ENCODE measurements around the gene TSEN2.
"Not testable (repeated sequence)": the region's sequence is repeated elsewhere in the genome, so short reads cannot be mapped to it uniquely, and the experiment has no call there.

The TSEN2 gene

DNA sequence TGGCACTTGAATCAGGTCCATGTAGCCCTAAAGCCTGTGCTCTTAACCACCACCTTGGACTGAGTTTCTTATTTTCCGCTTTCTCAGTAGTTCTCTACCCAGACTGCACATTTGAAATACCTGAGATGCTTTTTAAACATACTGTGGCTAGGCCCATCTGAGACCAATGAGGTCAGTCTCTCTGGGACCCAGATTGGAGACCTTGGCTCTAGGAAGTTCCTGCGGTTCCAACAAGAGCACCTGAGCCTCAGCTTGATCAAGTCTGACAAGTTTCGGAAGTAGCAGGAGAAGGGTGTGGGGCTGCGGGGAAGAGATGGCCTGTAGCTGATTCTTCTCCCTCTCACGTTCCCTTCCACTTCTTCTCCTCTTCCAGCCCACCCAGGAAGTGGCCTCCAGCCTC lies 11.5 kb upstream of the TSEN2 start:
- Mint-ChIP-seq H3K9me3 (no peaks in the 10 kb centered on the region), H3K27me3 (peaks cover 4% of the 10 kb centered on the region), H3K4me3 (no peak overlapping the region), H3K4me1 (peaks cover 7% of the 10 kb centered on the region), H3K27ac (no peak overlapping the region), H3K36me3 (no peaks in the 10 kb centered on the region)
- no peak for DNase-seq
- CTCF ChIA-PET: interaction anchor here (1.2 kb wide), 1 partner anchor 338 kb away, joined by 4 read pairs; no protein-coding TSS in a partner anchor

DNA sequence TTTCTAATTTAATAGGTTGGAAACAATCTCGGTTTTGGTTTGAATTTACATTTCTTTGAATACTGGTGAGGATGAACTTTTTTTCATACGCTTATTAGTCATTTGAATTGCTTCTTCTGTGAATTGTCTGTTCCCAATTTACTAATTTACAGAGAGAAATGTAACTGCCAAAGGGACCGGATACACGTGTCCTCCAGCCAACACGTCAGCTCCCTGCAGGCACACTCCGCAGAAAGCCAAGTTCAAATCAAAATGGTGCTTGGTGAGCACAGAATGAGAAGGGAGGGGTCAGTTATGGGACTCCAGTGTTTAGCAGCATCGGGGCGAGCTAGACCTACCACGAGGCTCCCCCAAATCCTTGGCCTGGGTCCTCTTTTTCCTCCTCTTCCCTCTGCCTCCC lies 10.8 kb upstream of the TSEN2 start:
- Mint-ChIP-seq H3K27me3 (peaks cover 4% of the 10 kb centered on the region), H3K4me1 (peaks cover 7% of the 10 kb centered on the region), H3K36me3 (no peaks in the 10 kb centered on the region), H3K4me3 (no peak overlapping the region), H3K27ac (no peak overlapping the region), H3K9me3 (no peaks in the 10 kb centered on the region)
- no peak for DNase-seq
- CTCF ChIA-PET: interaction anchor here (0.7 kb wide), 1 partner anchor 338 kb away, joined by 3 read pairs; no protein-coding TSS in a partner anchor

DNA sequence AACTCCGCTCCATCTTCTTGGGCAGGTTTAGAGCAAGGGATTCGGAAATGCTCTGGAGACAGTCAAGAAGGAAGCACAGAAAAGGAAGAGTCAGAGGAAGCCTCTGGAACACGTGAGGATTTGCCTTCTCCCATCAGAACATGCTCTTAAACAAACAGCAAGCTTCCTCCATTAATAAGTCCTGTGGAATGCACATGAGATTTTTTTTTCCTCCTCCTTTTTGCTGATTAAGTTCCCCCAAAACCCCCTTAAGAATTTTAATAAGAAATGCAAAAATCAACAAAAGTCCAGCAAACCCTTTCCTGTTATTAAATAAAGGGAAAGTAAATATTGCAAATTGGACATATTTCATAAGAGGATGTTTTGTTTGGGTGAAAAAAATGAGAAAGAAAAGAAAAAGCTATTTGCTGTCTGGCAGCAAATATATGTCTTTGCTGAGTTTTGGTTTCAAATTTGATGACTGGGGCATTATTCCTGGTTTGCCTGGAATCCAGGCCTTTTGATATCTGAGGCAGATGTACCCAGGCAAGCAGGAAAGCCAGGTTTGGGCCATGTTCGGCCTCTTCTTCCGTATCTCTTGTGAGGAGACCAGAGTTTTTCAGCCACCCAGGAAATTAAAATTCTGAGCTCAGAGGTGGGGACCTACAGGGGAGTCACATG lies 7.9 kb upstream of the TSEN2 start:
- CTCF ChIA-PET: interaction anchor here (5.8 kb wide), 1 partner anchor 341 kb away, joined by 145 read pairs; no protein-coding TSS in a partner anchor
- Mint-ChIP-seq H3K4me3 (no peak overlapping the region), H3K27ac (no peak overlapping the region), H3K27me3 (no peaks in the 10 kb centered on the region), H3K9me3 (no peaks in the 10 kb centered on the region), H3K4me1 (peaks cover 2% of the 10 kb centered on the region), H3K36me3 (no peaks in the 10 kb centered on the region)
- no peak for DNase-seq

DNA sequence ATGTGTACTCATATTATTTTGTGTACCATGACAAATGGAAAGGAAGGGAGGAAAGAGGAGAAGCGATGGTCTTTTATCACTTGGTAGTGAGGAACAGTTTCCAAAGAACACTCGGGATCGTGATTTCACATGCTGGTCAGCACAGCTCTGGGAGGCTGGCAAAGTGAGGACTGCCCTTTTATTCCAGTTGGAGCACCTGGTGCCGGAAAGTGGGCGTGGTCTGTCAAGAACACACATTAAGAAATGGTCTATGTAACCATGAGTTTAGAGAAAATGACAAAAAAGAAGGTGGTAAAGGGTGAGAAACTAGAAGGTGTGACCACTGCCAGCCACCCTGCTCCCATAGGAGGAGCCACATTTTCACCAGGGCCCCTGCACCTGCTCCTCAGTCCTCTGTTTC lies 7.0 kb upstream of the TSEN2 start:
- no peaks in the 10 kb centered on the region for H3K9me3 Mint-ChIP-seq
- no peak overlapping the region for H3K27ac Mint-ChIP-seq
- no peak overlapping the region for H3K4me3 Mint-ChIP-seq
- H3K4me1 Mint-ChIP-seq: no peaks in the 10 kb centered on the region
- DNase-seq: no peak
- no peaks in the 10 kb centered on the region for H3K36me3 Mint-ChIP-seq
- CTCF ChIA-PET: interaction anchor here (1.0 to 5.8 kb wide), 2 partner anchors 301 to 342 kb away, joined by 4 to 145 read pairs; no protein-coding TSS in a partner anchor
- H3K27me3 Mint-ChIP-seq: no peaks in the 10 kb centered on the region

DNA sequence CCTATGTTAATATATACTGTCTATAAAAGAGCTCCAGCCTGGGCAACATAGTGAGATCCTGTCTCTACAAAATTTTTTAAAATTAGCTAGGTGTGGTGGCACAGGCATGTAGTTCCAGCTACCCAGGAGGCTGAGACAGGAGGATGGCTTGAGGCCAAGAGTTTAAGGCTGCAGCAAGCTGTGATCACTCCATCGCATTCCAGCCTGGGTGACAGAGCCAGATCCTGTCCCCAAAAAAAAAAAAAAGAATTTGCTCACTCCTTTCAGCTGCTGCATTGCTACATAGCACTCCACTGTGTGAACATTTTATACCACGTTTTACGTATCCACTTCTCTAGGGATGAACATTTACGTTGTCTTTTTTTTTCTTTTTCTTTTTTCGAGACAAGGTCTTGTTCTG lies 6.0 kb upstream of the TSEN2 start:
- H3K9me3 Mint-ChIP-seq: no peaks in the 10 kb centered on the region
- no peak overlapping the region for H3K4me3 Mint-ChIP-seq
- no peaks in the 10 kb centered on the region for H3K36me3 Mint-ChIP-seq
- H3K27ac Mint-ChIP-seq: no peak overlapping the region
- H3K4me1 Mint-ChIP-seq: peaks cover 6% of the 10 kb centered on the region
- CTCF ChIA-PET: interaction anchor here (1.0 to 5.8 kb wide), 2 partner anchors 302 to 343 kb away, joined by 4 to 145 read pairs; no protein-coding TSS in a partner anchor
- H3K27me3 Mint-ChIP-seq: no peaks in the 10 kb centered on the region
- no peak for DNase-seq

DNA sequence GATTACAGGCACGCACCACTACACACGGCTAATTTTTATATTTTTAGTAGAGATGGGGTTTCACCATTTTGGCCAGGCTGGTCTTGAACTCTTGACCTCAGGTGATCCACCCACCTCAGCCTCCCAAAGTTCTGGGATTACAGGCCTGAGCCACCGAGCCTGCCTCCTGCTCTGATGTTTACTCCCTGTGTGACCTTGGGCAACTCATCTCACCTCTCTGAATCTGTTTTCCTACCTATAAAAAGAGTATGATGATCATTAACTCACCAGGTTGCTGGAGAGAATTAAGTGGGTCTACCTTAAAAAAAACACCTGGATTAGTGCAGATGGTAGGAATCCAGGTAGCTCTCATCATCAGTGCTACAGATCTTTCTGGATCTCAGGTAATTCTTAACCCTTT lies 5.1 kb upstream of the TSEN2 start:
- not testable (repeated sequence) for H3K9me3 Mint-ChIP-seq, H3K36me3 Mint-ChIP-seq, H3K27me3 Mint-ChIP-seq, DNase-seq, H3K27ac Mint-ChIP-seq, H3K4me3 Mint-ChIP-seq
- CTCF ChIA-PET: interaction anchor here (0.7 to 5.8 kb wide), 21 partner anchors 8 to 344 kb away, joined by 3 to 145 read pairs (median 4); no protein-coding TSS in a partner anchor
- peaks cover 14% of the 10 kb centered on the region for H3K4me1 Mint-ChIP-seq

DNA sequence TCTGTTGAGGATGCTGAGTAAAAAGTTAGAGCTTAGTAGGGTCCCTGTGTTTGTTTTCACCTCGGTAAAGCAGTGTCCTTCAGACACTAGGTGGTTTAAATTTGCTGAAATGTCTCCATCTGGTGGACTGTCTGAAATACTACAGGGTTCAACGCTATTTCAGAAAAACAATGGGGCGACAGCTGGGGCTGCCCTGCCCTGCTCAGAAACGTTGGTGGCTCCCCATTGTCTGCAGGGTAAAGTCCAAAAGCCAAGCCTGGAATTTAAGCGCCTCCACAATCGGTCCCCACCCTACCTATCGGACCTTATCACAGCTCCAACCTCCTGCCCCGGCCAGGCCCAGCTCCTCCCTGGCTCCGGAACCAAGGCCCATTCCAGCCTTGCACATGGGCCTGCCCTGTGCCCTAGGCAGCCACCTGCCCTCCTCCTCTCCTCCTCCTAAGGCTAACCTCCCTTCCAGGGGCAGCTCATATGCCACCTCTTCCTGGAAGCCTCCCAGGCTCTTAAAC lies 4.3 kb upstream of the TSEN2 start:
- peak; percentile 34 for DNase-seq
- Mint-ChIP-seq H3K36me3 (no peaks in the 10 kb centered on the region), H3K4me3 (no peak overlapping the region), H3K27ac (no peak overlapping the region), H3K9me3 (no peaks in the 10 kb centered on the region), H3K27me3 (peaks cover 7% of the 10 kb centered on the region), H3K4me1 (peaks cover 19% of the 10 kb centered on the region)
- CTCF ChIA-PET: interaction anchor here (0.6 to 5.8 kb wide), 27 partner anchors 9 to 695 kb away, joined by 3 to 145 read pairs (median 4); no protein-coding TSS in a partner anchor

DNA sequence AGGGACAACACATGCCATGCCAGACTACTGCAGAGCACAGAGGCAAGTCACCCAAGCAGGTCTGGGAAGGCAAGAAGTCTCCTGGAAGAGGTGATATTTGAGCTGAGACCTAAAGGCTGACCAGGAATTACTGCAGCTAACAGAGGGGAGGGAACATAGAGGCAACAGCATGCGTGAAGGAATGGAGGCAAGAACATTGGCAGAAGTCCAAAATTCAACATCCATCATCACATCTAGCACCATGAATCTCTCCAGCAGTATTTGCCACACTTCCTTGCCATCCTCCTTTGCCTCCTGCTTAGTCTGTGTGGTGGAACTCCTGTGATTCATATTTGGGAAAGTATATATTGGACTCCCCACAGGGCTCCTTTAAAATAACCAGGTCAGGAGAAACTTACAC lies 870 bp upstream of the TSEN2 start:
- CTCF ChIA-PET: interaction anchor here (0.5 to 3.9 kb wide), 3 partner anchors 12 to 351 kb away, joined by 3 to 21 read pairs (median 4); no protein-coding TSS in a partner anchor
- no peaks in the 10 kb centered on the region for H3K36me3 Mint-ChIP-seq
- peak overlapping the region; percentile 99 for H3K27ac Mint-ChIP-seq

DNA sequence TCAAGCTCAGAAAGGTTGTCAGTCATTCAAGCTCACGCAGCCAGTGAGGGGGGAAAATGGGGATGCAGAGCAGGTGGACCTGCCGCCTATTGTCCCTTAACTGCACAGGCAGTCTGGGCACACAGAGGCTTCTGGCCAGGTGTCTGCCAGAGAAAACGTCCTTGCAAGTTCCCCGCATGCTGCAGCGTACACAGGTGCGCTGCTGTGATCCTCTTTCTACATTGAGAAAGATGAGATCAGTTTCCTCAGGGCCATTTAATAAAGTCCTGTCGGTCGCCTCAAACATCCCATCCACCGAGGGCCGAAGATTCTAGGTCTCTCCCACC lies 445 bp upstream of the TSEN2 start:
- H3K36me3 Mint-ChIP-seq: no peaks in the 10 kb centered on the region
- H3K4me1 Mint-ChIP-seq: peaks cover 36% of the 10 kb centered on the region
- H3K27me3 Mint-ChIP-seq: peaks cover 7% of the 10 kb centered on the region
- peak overlapping the region; percentile 88 for H3K4me3 Mint-ChIP-seq
- DNase-seq: no peak
- CTCF ChIA-PET: interaction anchor here (0.5 to 3.9 kb wide), 4 partner anchors 11 to 351 kb away, joined by 3 to 21 read pairs (median 4); no protein-coding TSS in a partner anchor
- H3K9me3 Mint-ChIP-seq: no peaks in the 10 kb centered on the region
- H3K27ac Mint-ChIP-seq: peak overlapping the region; percentile 99

More for the DNA sequence above, 870 bp upstream of the TSEN2 start:
- H3K27me3 Mint-ChIP-seq: peaks cover 7% of the 10 kb centered on the region
- H3K4me1 Mint-ChIP-seq: peaks cover 36% of the 10 kb centered on the region
- peak overlapping the region; percentile 88 for H3K4me3 Mint-ChIP-seq
- H3K9me3 Mint-ChIP-seq: no peaks in the 10 kb centered on the region
- DNase-seq: no peak

DNA sequence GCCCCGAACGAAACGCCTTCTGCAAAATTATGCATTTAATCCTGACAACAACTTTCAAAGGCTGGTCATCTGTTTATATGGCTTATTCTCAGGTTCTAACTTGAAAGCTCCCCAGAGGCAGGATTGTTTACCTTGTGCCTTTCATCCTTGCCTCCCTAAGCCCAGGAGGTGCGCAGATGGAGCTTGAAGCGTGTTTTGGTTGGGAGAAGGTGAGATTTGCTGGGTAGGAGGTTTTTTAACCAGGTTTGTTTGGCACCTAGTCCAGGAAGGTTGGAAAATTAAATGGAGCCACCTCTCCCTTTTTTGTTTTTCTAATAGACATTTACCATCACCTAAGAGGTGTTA lies 675 bp downstream of the TSEN2 start:
- Mint-ChIP-seq H3K36me3 (peaks cover 3% of the 10 kb centered on the region), H3K27ac (peak overlapping the region; percentile 99), H3K4me1 (peaks cover 36% of the 10 kb centered on the region), H3K9me3 (no peaks in the 10 kb centered on the region), H3K4me3 (peak overlapping the region; percentile 88), H3K27me3 (peaks cover 7% of the 10 kb centered on the region)
- no peak for DNase-seq
- CTCF ChIA-PET: interaction anchor here (1.6 to 3.9 kb wide), 2 partner anchors 11 to 348 kb away, joined by 5 to 21 read pairs; no protein-coding TSS in a partner anchor

DNA sequence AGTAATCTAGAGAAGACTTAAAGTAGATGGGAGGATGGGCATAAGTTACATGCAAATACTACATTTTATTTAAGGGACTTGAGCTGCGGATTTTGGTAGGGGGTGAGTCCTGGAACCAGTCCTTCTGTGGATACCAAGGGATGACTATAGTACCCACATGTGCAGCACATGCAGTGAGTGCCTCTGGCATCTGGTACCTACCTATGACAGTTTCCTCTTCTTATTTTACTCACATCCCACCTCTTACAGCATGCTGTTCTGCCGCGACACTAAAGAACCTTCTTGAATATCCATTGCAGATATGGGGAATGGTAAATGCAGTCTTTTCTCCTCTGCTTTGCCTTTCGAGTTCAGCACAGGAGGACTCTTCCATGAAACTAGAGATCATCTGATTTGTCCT lies 1.7 kb downstream of the TSEN2 start:
- peaks cover 6% of the 10 kb centered on the region for H3K36me3 Mint-ChIP-seq
- H3K27me3 Mint-ChIP-seq: peaks cover 7% of the 10 kb centered on the region
- H3K27ac Mint-ChIP-seq: no peak overlapping the region
- peaks cover 36% of the 10 kb centered on the region for H3K4me1 Mint-ChIP-seq
- no peaks in the 10 kb centered on the region for H3K9me3 Mint-ChIP-seq
- no peak overlapping the region for H3K4me3 Mint-ChIP-seq
- CTCF ChIA-PET: interaction anchor here (0.8 to 3.9 kb wide), 3 partner anchors 10 to 349 kb away, joined by 3 to 21 read pairs (median 5); no protein-coding TSS in a partner anchor
- DNase-seq: no peak

DNA sequence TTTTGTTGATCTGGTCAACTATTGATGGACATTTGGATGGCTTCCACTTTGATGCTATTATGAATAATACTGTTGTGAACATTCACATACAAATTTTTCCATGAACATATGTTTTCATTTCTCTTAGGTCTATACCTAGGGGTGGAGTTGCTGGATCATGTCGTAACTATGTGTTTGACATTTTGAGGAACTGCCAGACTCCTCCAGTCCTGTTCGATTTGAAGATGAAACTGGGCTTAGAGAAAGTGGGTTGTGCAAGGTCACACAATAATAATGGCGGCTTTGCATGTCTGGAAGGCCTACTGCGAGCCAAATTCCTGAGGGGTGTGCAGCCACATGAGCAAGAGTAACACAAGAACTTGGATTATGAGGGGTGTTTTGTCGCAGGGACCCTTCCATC lies 2.6 kb downstream of the TSEN2 start:
- Mint-ChIP-seq H3K27ac (no peak overlapping the region), H3K36me3 (peaks cover 6% of the 10 kb centered on the region), H3K4me3 (no peak overlapping the region), H3K27me3 (peaks cover 7% of the 10 kb centered on the region), H3K9me3 (no peaks in the 10 kb centered on the region), H3K4me1 (peaks cover 36% of the 10 kb centered on the region)
- CTCF ChIA-PET: interaction anchor here (0.8 kb wide), 1 partner anchor 54 kb away, joined by 3 read pairs; no protein-coding TSS in a partner anchor
- DNase-seq: no peak

DNA sequence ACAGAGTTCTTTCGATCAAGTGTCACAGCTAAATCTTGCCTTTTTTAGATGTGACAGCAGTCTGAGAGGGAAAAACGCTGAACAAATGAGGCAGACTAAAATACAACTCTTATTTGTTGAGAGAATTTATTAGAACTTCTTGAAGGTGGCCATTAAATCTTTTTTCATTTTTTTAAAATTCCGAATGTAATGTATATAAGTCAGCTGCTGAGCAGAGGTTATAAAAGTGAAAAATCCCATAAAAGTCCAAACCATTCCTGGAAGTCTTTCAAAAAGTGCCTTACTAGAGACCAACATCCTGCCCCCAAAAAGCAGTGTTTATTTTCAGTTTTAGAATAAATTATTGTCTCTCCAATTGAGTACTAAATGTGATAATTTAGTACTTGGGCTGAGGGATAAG lies 3.1 kb downstream of the TSEN2 start:
- no peak overlapping the region for H3K4me3 Mint-ChIP-seq
- peaks cover 7% of the 10 kb centered on the region for H3K27me3 Mint-ChIP-seq
- H3K4me1 Mint-ChIP-seq: peaks cover 36% of the 10 kb centered on the region
- peaks cover 6% of the 10 kb centered on the region for H3K36me3 Mint-ChIP-seq
- no peak for DNase-seq
- H3K27ac Mint-ChIP-seq: no peak overlapping the region
- CTCF ChIA-PET: no interaction called here
- no peaks in the 10 kb centered on the region for H3K9me3 Mint-ChIP-seq

DNA sequence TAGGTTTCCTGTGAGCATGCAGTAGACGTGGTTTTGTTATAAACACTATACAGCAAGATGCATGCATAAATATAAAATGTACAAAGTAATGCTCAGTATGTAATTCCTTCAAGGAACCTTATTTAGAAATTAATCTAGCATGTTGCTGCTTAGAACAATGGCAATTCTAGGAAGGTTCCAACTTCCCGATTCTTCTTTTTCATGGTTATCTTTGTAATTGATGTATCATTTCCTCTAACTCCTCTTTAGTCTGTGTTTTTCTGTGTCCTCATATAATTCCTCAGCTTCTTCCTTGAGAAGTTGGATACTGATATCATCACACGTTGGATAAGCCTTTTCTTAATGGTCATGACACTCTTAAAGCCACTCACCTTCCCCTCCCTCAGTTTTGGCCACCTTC lies 3.5 kb downstream of the TSEN2 start:
- CTCF ChIA-PET: no interaction called here
- Mint-ChIP-seq H3K9me3 (no peaks in the 10 kb centered on the region), H3K27me3 (peaks cover 7% of the 10 kb centered on the region), H3K36me3 (peaks cover 6% of the 10 kb centered on the region), H3K4me1 (peaks cover 35% of the 10 kb centered on the region), H3K4me3 (no peak overlapping the region), H3K27ac (no peak overlapping the region)
- DNase-seq: no peak

DNA sequence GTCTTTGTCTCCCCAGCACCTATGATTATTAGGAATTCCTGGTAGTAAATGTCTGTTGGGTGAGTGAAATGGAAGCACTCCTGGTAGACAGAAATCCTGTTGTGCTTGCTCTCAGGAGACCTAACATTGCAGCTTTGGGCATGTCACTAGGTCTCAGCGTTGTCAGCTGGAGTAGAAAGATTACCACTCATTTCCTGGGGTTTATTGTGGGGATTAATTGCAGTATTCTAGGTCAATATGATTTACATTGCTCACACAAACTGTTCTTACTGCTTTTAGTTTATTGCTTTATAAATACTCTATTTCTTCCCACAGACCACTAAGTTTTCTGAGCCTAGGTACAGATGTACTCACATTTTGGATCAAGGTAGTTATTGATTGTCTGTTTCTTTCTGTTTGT lies 5.1 kb downstream of the TSEN2 start:
- H3K4me3 Mint-ChIP-seq: no peak overlapping the region
- CTCF ChIA-PET: interaction anchor here (2.1 kb wide), 1 partner anchor 9 kb away, joined by 9 read pairs; no protein-coding TSS in a partner anchor
- peaks cover 21% of the 10 kb centered on the region for H3K4me1 Mint-ChIP-seq
- peaks cover 3% of the 10 kb centered on the region for H3K27me3 Mint-ChIP-seq
- H3K9me3 Mint-ChIP-seq: no peaks in the 10 kb centered on the region
- DNase-seq: no peak
- H3K27ac Mint-ChIP-seq: no peak overlapping the region
- peaks cover 13% of the 10 kb centered on the region for H3K36me3 Mint-ChIP-seq

Data from activated naive CD4-positive, alpha-beta T cell treated with anti-CD3 and anti-CD28 coated beads, Interleukin-2, amount 10 ng/mL, durations not matched to agents 7 days and 5 days (primary cell).